GM18858 (cell line): ENCODE data around the gene GJD4.

ENCODE experiments used
- ATAC-seq: cut with Tn5 transposase; IDR thresholded peaks from one replicate; pipeline ENCODE4 v1.9.1; 2021; ENCODE audit not compliant: unreplicated experiment

Gene GJD4

GRCh38 chr10:35613597-35614226, 8.6 kb downstream of the GJD4 start:
- no peak for ATAC-seq

GRCh38 chr10:35614312-35614711, 9.2 kb downstream of the GJD4 start:
- no peak for ATAC-seq

GRCh38 chr10:35626971-35627507, 21.9 kb downstream of the GJD4 start:
- ATAC-seq: no peak

GRCh38 chr10:35631404-35631803, 26.3 kb downstream of the GJD4 start:
- ATAC-seq: no peak

GRCh38 chr10:35632027-35632426, 26.9 kb downstream of the GJD4 start:
- ATAC-seq: no peak

GRCh38 chr10:35633006-35633980, 28.2 kb downstream of the GJD4 start:
- no peak for ATAC-seq

GRCh38 chr10:35635576-35635975, 30.4 kb downstream of the GJD4 start:
- ATAC-seq: peak; percentile 87

- no peak for ATAC-seq
Measured at GRCh38 chr10:35636956-35637355, 31.8 kb downstream of the GJD4 start.

GRCh38 chr10:35637462-35637861, 32.3 kb downstream of the GJD4 start:
- no peak for ATAC-seq

GRCh38 chr10:35638101-35638500, 33.0 kb downstream of the GJD4 start:
- no peak for ATAC-seq

- ATAC-seq: no peak
Measured at GRCh38 chr10:35639021-35639727, 34.0 kb downstream of the GJD4 start.

- no peak for ATAC-seq
Measured at GRCh38 chr10:35639728-35640401, 34.7 kb downstream of the GJD4 start.

GRCh38 chr10:35640474-35640873, 35.3 kb downstream of the GJD4 start:
- ATAC-seq: peak; percentile 25

- ATAC-seq: peak; percentile 30
Measured at GRCh38 chr10:35640951-35641675, 36.0 kb downstream of the GJD4 start.

GRCh38 chr10:35641676-35642034, 36.5 kb downstream of the GJD4 start:
- peak; percentile 14 for ATAC-seq

- ATAC-seq: peak; percentile 85
Measured at GRCh38 chr10:35642035-35642792, 37.1 kb downstream of the GJD4 start, which contains the start of gene FZD8. FZD8 (minus strand) TSS chr10:35642296; CDS start chr10:35641429, 867 bp downstream.

- no peak for ATAC-seq
Measured at GRCh38 chr10:35642793-35643114, 37.6 kb downstream of the GJD4 start.

GRCh38 chr10:35643151-35644049, 38.3 kb downstream of the GJD4 start:
- no peak for ATAC-seq
